ENCODE measurements around the gene METTL14. TPM values are rescaled to one million over a fixed set of nuclear protein-coding genes. Genes with fewer than 3 reads are reported as not detected.
A peak's percentile ranks its signal among the peaks of the same experiment; 100 is the strongest.
"Not testable (repeated sequence)": the region's sequence is repeated elsewhere in the genome, so short reads cannot be mapped to it uniquely, and the experiment has no call there.

METTL14 gene
- total RNA-seq (2022), result 32.6 and 32.8 TPM in 2 replicates
- Bru-seq, nascent RNA, result percentile 81 among the genes with signal in this experiment
- percentile 80 among the genes with signal in this experiment for BruChase-seq, experiment 1, labeled RNA remaining after a 6-hour chase
- percentile 88 among the genes with signal in this experiment for BruChase-seq, experiment 2, labeled RNA remaining after a 2-hour chase
- long read RNA-seq, full-length matches to known transcripts, result 12 of 20 reads
- long read RNA-seq, partial matches to known transcripts, result 1 of 20 reads
- long read RNA-seq, other reads (novel, unspliced or antisense), result 7 of 20 reads

GRCh38 chr4:118684873-118685811 is at the start of gene METTL14:
TSS of gene METTL14 (plus strand) at chr4:118685392. CDS start at chr4:118685535, 143 bp downstream.
- ChIA-PET POLR2A (interaction anchor here (0.6 to 2.3 kb wide), 16 partner anchors 9 to 615 kb away, joined by 3 to 9 read pairs (median 4); partner anchors contain the start of gene USP53), CTCF (interaction anchor here (0.5 to 1.4 kb wide), 13 partner anchors 9 to 1215 kb away, joined by 3 to 5 read pairs (median 3); no protein-coding TSS in a partner anchor)
- TSS peak; percentile 90 for BruUV-seq (replicated peaks)
- Mint-ChIP-seq H3K4me3 (ENCODE audit: unreplicated experiment) (peak within 1 kb of the TSS; percentile 84), H3K4me1 (ENCODE audit: insufficient read depth, unreplicated experiment) (peaks cover 14% of the 10 kb centered on the region), H3K27me3 (ENCODE audit: insufficient read depth, unreplicated experiment) (no peaks in the 10 kb centered on the region), H3K27ac (ENCODE audit: low read depth, unreplicated experiment) (peak within 1 kb of the TSS; percentile 82), H3K36me3 (ENCODE audit: insufficient read depth, unreplicated experiment) (peaks cover 29% of the 10 kb centered on the region), H3K9me3 (ENCODE audit: unreplicated experiment) (no peaks in the 10 kb centered on the region)
- peak; percentile 11 for TF ChIP-seq CTCF (IDR thresholded peaks at IDR 0.05; ENCODE audit: unreplicated experiment)
- peak; percentile 92 for DNase-seq (ENCODE audit: unreplicated experiment)
- intact Hi-C loops (cut with micrococcal nuclease), result loop anchor here (10.0 kb wide), 4 partner anchors 150 to 400 kb away; partner anchors contain the start of gene SYNPO2

GRCh38 chr4:118636126-118636525 is 49.1 kb upstream of the METTL14 start:
- H3K27me3 Mint-ChIP-seq (ENCODE audit: insufficient read depth, unreplicated experiment); DNase-seq (ENCODE audit: unreplicated experiment); H3K9me3 Mint-ChIP-seq (ENCODE audit: unreplicated experiment); H3K27ac Mint-ChIP-seq (ENCODE audit: low read depth, unreplicated experiment); POLR2A ChIA-PET; H3K4me3 Mint-ChIP-seq (ENCODE audit: unreplicated experiment); H3K4me1 Mint-ChIP-seq (ENCODE audit: insufficient read depth, unreplicated experiment); CTCF ChIA-PET; intact Hi-C loops (cut with micrococcal nuclease); BruUV-seq (replicated peaks): not testable (repeated sequence)
- peaks cover 23% of the 10 kb centered on the region for H3K36me3 Mint-ChIP-seq (ENCODE audit: insufficient read depth, unreplicated experiment)

- H3K4me3 Mint-ChIP-seq (ENCODE audit: unreplicated experiment); POLR2A ChIA-PET; H3K27me3 Mint-ChIP-seq (ENCODE audit: insufficient read depth, unreplicated experiment); H3K9me3 Mint-ChIP-seq (ENCODE audit: unreplicated experiment); BruUV-seq (replicated peaks); H3K27ac Mint-ChIP-seq (ENCODE audit: low read depth, unreplicated experiment); CTCF ChIA-PET; intact Hi-C loops (cut with micrococcal nuclease); H3K4me1 Mint-ChIP-seq (ENCODE audit: insufficient read depth, unreplicated experiment); H3K36me3 Mint-ChIP-seq (ENCODE audit: insufficient read depth, unreplicated experiment): not testable (repeated sequence)
- peak; percentile 38 for DNase-seq (ENCODE audit: unreplicated experiment)
- TF ChIP-seq CTCF (IDR thresholded peaks at IDR 0.05; ENCODE audit: unreplicated experiment), result peak; percentile 42
These were observed 20.5 kb upstream of the METTL14 start for GRCh38 chr4:118664665-118665064.

GRCh38 chr4:118669220-118669619 is 16.0 kb upstream of the METTL14 start:
- H3K9me3 Mint-ChIP-seq (ENCODE audit: unreplicated experiment); H3K4me3 Mint-ChIP-seq (ENCODE audit: unreplicated experiment); intact Hi-C loops (cut with micrococcal nuclease); CTCF ChIA-PET; H3K4me1 Mint-ChIP-seq (ENCODE audit: insufficient read depth, unreplicated experiment); H3K27ac Mint-ChIP-seq (ENCODE audit: low read depth, unreplicated experiment); BruUV-seq (replicated peaks); H3K36me3 Mint-ChIP-seq (ENCODE audit: insufficient read depth, unreplicated experiment); POLR2A ChIA-PET; H3K27me3 Mint-ChIP-seq (ENCODE audit: insufficient read depth, unreplicated experiment): not testable (repeated sequence)
- DNase-seq (ENCODE audit: unreplicated experiment), result peak; percentile 78

- H3K27me3 Mint-ChIP-seq (ENCODE audit: insufficient read depth, unreplicated experiment); intact Hi-C loops (cut with micrococcal nuclease); H3K27ac Mint-ChIP-seq (ENCODE audit: low read depth, unreplicated experiment); H3K9me3 Mint-ChIP-seq (ENCODE audit: unreplicated experiment); DNase-seq (ENCODE audit: unreplicated experiment); H3K4me3 Mint-ChIP-seq (ENCODE audit: unreplicated experiment); POLR2A ChIA-PET; H3K36me3 Mint-ChIP-seq (ENCODE audit: insufficient read depth, unreplicated experiment); H3K4me1 Mint-ChIP-seq (ENCODE audit: insufficient read depth, unreplicated experiment); BruUV-seq (replicated peaks): not testable (repeated sequence)
- CTCF ChIA-PET, result interaction anchor here (1.4 kb wide), 1 partner anchor 13 kb away, joined by 3 read pairs; no protein-coding TSS in a partner anchor
These were observed 14.2 kb upstream of the METTL14 start for GRCh38 chr4:118670968-118671367.
